ENCODE results near the gene PMAIP1. TPM values are rescaled to one million over a fixed set of nuclear protein-coding genes. Genes with fewer than 3 reads are reported as not detected.

The PMAIP1 gene
- total and polyA plus RNA-seq, 2 of the 8 experiments (the other 6 are each of a cell fraction or from before 2014, with no cell fraction given) = 51.7 to 84.1 TPM

DNA sequence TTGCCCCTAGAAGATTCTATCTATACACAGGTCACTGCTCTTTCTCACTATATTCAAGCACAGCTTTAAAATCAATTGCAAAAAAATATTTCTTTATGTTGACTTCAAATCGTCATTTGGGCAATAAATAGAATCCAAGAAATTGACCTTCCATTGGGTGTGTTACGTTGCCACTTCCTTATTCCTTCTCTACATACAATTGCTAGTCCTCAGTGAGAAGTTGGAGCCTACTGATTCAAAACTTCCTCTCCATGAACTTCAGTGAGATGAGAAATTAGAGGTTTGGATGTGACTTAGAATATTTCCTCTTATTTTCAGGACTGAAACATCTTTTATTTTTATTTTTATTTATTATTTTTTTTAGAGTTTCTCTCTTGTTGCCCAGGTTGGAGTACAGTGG lies 40.3 kb downstream of the PMAIP1 start (continued):
- no peak for TF ChIP-seq YY1 (IDR thresholded peaks at IDR 0.05; ENCODE audit: low read depth, low read length)
- TF ChIP-seq NANOG (IDR thresholded peaks at IDR 0.05; ENCODE audit: insufficient read depth, low read depth, low read length, poor library complexity, severe bottlenecking) = no peak
- TF ChIP-seq, protein P1, sequence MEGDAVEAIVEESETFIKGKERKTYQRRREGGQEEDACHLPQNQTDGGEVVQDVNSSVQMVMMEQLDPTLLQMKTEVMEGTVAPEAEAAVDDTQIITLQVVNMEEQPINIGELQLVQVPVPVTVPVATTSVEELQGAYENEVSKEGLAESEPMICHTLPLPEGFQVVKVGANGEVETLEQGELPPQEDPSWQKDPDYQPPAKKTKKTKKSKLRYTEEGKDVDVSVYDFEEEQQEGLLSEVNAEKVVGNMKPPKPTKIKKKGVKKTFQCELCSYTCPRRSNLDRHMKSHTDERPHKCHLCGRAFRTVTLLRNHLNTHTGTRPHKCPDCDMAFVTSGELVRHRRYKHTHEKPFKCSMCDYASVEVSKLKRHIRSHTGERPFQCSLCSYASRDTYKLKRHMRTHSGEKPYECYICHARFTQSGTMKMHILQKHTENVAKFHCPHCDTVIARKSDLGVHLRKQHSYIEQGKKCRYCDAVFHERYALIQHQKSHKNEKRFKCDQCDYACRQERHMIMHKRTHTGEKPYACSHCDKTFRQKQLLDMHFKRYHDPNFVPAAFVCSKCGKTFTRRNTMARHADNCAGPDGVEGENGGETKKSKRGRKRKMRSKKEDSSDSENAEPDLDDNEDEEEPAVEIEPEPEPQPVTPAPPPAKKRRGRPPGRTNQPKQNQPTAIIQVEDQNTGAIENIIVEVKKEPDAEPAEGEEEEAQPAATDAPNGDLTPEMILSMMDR (IDR thresholded peaks at IDR 0.05; ENCODE audit: control extremely low read depth in 1 of 3, insufficient read depth in 1 of 3, low read depth in 1 of 3, low read length in 3 of 3) = no peak
- TF ChIP-seq MAFK (IDR thresholded peaks at IDR 0.05; ENCODE audit: low read depth, low read length) = no peak
- no peak for TF ChIP-seq EGR1 (IDR thresholded peaks at IDR 0.05; ENCODE audit: borderline replicate concordance, low read depth, low read length)
